ENCODE data around the gene AFAP1. TPM values are rescaled to one million over a fixed set of nuclear protein-coding genes. Genes with fewer than 3 reads are reported as not detected.

AFAP1 gene
- total RNA-seq, 2 experiments from 2014 or later, result not detected

- no TSS peak for BruUV-seq (replicated peaks)
- intact Hi-C loops (cut with micrococcal nuclease; ENCODE audit: unreplicated experiment), result no loop called here
- H3K4me2 ChIP-seq (ENCODE audit: low read length), result no peak overlapping the region
These were observed 181.9 kb downstream of the AFAP1 start for GRCh38 chr4:7757501-7758471.

GRCh38 chr4:7756561-7757355, 182.9 kb downstream of the AFAP1 start:
- TF ChIP-seq EZH2phosphoT487 (IDR thresholded peaks at IDR 0.05; ENCODE audit: borderline replicate concordance, low read depth, low read length) (no peak), CTCF (conservative IDR thresholded peaks at IDR 0.05; ENCODE audit: low read length) (no peak)
- Histone ChIP-seq H3K79me2 (ENCODE audit: insufficient read depth, low read depth, low read length) (no peaks in the 10 kb centered on the region), H3K9me3 (ENCODE audit: low read length) (no peaks in the 10 kb centered on the region), H3K9me2 (ENCODE audit: insufficient read depth, low read length) (no peaks in the 10 kb centered on the region), H3K4me3 (ENCODE audit: low read depth, low read length, poor library complexity, severe bottlenecking) (no peak overlapping the region), H3K36me3 (ENCODE audit: insufficient read depth, low read length) (no peaks in the 10 kb centered on the region), H3K4me2 (ENCODE audit: low read length) (no peak overlapping the region), H2AFZ (ENCODE audit: low read length) (no peak overlapping the region), H3K27ac (ENCODE audit: low read depth, low read length, poor library complexity, severe bottlenecking) (no peak overlapping the region), H4K20me1 (ENCODE audit: insufficient read depth, low read length) (no peaks in the 10 kb centered on the region), H3K4me1 (ENCODE audit: insufficient read depth, low read length, poor library complexity, severe bottlenecking) (peaks cover 8% of the 10 kb centered on the region)
- intact Hi-C loops (cut with micrococcal nuclease; ENCODE audit: unreplicated experiment), result no loop called here
- no TSS peak for BruUV-seq (replicated peaks)
- no peak for DNase-seq (ENCODE audit: low spot score)
- POLR2A ChIA-PET, result no interaction called here
- CTCF ChIA-PET (ENCODE audit: unreplicated experiment), result no interaction called here

More at GRCh38 chr4:7757501-7758471, 181.9 kb downstream of the AFAP1 start:
- H3K9me2 ChIP-seq (ENCODE audit: insufficient read depth, low read length), result no peaks in the 10 kb centered on the region
- H3K27ac ChIP-seq (ENCODE audit: low read depth, low read length, poor library complexity, severe bottlenecking), result no peak overlapping the region
- POLR2A ChIA-PET, result interaction anchor here (0.6 to 1.2 kb wide), 2 partner anchors 21 to 895 kb away, joined by 3 to 4 read pairs; no protein-coding TSS in a partner anchor
- CTCF ChIA-PET (ENCODE audit: unreplicated experiment), result no interaction called here
- TF ChIP-seq CTCF (conservative IDR thresholded peaks at IDR 0.05; ENCODE audit: low read length), result no peak
- no peak for TF ChIP-seq EZH2phosphoT487 (IDR thresholded peaks at IDR 0.05; ENCODE audit: borderline replicate concordance, low read depth, low read length)
- H3K4me1 ChIP-seq (ENCODE audit: insufficient read depth, low read length, poor library complexity, severe bottlenecking), result peaks cover 8% of the 10 kb centered on the region
- no peaks in the 10 kb centered on the region for H3K36me3 ChIP-seq (ENCODE audit: insufficient read depth, low read length)
- no peaks in the 10 kb centered on the region for H3K9me3 ChIP-seq (ENCODE audit: low read length)
- H4K20me1 ChIP-seq (ENCODE audit: insufficient read depth, low read length), result no peaks in the 10 kb centered on the region
- no peak overlapping the region for H2AFZ ChIP-seq (ENCODE audit: low read length)
- H3K4me3 ChIP-seq (ENCODE audit: low read depth, low read length, poor library complexity, severe bottlenecking), result no peak overlapping the region
- H3K79me2 ChIP-seq (ENCODE audit: insufficient read depth, low read depth, low read length), result no peaks in the 10 kb centered on the region
- no peak for DNase-seq (ENCODE audit: low spot score)
